Peyer's patch (tissue), 4 donors: Measurements from ENCODE around the gene CCAR1.

ENCODE experiments used
- POLR2A ChIP-seq, 2 donors: fragments of 450-650 bp; IDR thresholded peaks; one replicate each; pipeline ENCODE4 v1.5.1; 2017; ENCODE audit warnings: antibody characterized with exemption in 2 of 2, mild to moderate bottlenecking in 2 of 2, moderate library complexity in 2 of 2
- TF ChIP-seq, protein P1 (sequence below), 6 experiments: fragments of 450-650 bp in 4 of 6; fragments of 200-600 bp in 2 of 6; sonication (generic) in 1 of 6; IDR thresholded peaks; one replicate each; pipeline ENCODE4 v1.5.1; 2017 to 2019; ENCODE audit warnings: antibody characterized with exemption in 6 of 6, mild to moderate bottlenecking in 3 of 6, moderate library complexity in 1 of 6

DNA sequence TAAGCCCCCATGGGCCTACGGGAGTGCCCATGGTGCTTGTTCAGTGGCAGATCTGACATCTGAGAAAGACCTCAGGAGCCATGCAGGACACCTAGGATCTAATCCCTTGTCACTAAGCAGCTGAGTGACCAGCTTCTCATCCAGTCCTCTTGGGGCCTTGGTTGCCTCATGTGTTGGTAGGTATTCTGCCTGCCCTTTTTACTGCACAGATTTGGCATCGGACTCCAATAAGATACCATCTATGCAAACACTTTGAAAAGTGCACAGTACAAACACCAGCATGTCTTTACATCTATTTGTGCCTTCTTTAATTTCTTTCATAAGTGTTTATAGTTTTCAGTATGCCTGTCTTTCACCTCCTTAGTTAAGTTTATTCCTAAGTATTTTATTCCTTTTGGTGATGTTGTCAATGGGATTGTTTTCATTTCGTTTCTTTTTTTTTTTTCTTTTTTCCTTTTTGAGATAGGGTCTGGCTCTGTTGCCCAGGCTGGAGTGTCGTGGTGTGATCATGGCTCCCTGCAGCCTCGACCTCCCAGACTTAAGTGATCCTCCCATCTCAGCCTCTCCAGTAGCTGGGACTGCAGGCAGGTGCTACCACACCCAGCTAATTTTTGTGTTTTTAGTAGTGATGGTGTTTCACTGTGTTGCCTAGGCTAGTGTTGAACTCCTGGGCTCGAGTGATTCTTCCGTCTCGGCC lies 116.7 kb downstream of the CCAR1 start:
- TF ChIP-seq POLR2A (IDR thresholded peaks at IDR 0.05), result no peak
- TF ChIP-seq, protein P1, sequence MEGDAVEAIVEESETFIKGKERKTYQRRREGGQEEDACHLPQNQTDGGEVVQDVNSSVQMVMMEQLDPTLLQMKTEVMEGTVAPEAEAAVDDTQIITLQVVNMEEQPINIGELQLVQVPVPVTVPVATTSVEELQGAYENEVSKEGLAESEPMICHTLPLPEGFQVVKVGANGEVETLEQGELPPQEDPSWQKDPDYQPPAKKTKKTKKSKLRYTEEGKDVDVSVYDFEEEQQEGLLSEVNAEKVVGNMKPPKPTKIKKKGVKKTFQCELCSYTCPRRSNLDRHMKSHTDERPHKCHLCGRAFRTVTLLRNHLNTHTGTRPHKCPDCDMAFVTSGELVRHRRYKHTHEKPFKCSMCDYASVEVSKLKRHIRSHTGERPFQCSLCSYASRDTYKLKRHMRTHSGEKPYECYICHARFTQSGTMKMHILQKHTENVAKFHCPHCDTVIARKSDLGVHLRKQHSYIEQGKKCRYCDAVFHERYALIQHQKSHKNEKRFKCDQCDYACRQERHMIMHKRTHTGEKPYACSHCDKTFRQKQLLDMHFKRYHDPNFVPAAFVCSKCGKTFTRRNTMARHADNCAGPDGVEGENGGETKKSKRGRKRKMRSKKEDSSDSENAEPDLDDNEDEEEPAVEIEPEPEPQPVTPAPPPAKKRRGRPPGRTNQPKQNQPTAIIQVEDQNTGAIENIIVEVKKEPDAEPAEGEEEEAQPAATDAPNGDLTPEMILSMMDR (IDR thresholded peaks at IDR 0.05), result no peak
